Fibroblast of lung (primary cell): ENCODE results near the gene AGRN.

ENCODE experiments used
- CTCF ChIP-seq, 2 donors: IDR thresholded peaks in 1 of 2; conservative IDR thresholded peaks in 1 of 2; 1 replicate in 1 of 2; 2 replicates in 1 of 2; pipeline ENCODE4 v1.5.1; 2011 to 2012; ENCODE audit warnings: low read length in 2 of 2, control low read depth in 1 of 2, inconsistent platforms in 1 of 2, low read depth in 1 of 2, mild to moderate bottlenecking in 1 of 2
- EZH2 ChIP-seq: IDR thresholded peaks from 2 replicates; pipeline ENCODE4 v1.5.1; 2012; ENCODE audit warnings: low read length, control low read depth, mild to moderate bottlenecking; ENCODE audit errors: missing control alignments

- no peak for TF ChIP-seq CTCF (conservative IDR thresholded peaks at IDR 0.05 in 1 of 2, IDR thresholded peaks at IDR 0.05 in 1 of 2; ENCODE audit: low read depth in 1 of 2, low read length in 2 of 2)
- TF ChIP-seq EZH2: no peak
Observed at GRCh38 chr1:1013922-1014648, 5.8 kb upstream of the AGRN start.
